GM23338 (cell line): ENCODE data around the gene WRAP53. TPM values are rescaled to one million over a fixed set of nuclear protein-coding genes. Genes with fewer than 3 reads are reported as not detected.

ENCODE experiments used
- ATAC-seq: fragments of 200-7000 bp; cut with Tn5 transposase; 3 replicates; pipeline ENCODE4 v1.9.1; 2020
- DNase-seq: peaks from one replicate; pipeline ENCODE4 v3.0.0-alpha.2; 2015; ENCODE audit warnings: low spot score
- H2AFZ ChIP-seq: fragments of 200-600 bp; sonication (generic); 2 replicates; pipeline ENCODE4 v1.8.0; 2016; ENCODE audit warnings: antibody characterized with exemption, mild to moderate bottlenecking, moderate library complexity
- H3F3A ChIP-seq: fragments of 200-600 bp; sonication (generic); replicated peaks from 2 replicates; pipeline ENCODE4 v1.8.0; 2017; ENCODE audit warnings: antibody characterized with exemption, mixed run types, low read depth
- H3K27ac ChIP-seq: fragments of 200-600 bp; sonication (generic); 2 replicates; pipeline ENCODE4 v1.6.1; 2016; ENCODE audit warnings: low read depth
- H3K27me3 ChIP-seq: fragments of 200-600 bp; sonication (generic); 2 replicates; pipeline ENCODE4 v1.8.0; 2016; ENCODE audit warnings: mild to moderate bottlenecking, mixed run types, moderate library complexity; ENCODE audit not compliant: insufficient read depth
- H3K36me3 ChIP-seq: fragments of 200-600 bp; sonication (generic); 2 replicates; pipeline ENCODE4 v1.8.0; 2016; ENCODE audit warnings: mild to moderate bottlenecking; ENCODE audit not compliant: insufficient read depth
- H3K4me1 ChIP-seq: fragments of 200-600 bp; sonication (generic); 2 replicates; pipeline ENCODE4 v1.8.0; 2016; ENCODE audit warnings: mild to moderate bottlenecking, moderate library complexity; ENCODE audit not compliant: insufficient read depth
- H3K4me2 ChIP-seq: fragments of 200-600 bp; sonication (generic); 2 replicates; pipeline ENCODE4 v1.7.1; 2017; ENCODE audit warnings: mixed run types
- H3K4me3 ChIP-seq: fragments of 200-600 bp; sonication (generic); 2 replicates; pipeline ENCODE4 v1.6.1; 2016; ENCODE audit warnings: mixed run types
- H3K79me2 ChIP-seq: fragments of 200-600 bp; sonication (generic); replicated peaks from 2 replicates; pipeline ENCODE4 v1.8.0; 2017; ENCODE audit warnings: mild to moderate bottlenecking; ENCODE audit not compliant: insufficient read depth
- H3K9me2 ChIP-seq: fragments of 200-600 bp; sonication (generic); 2 replicates; pipeline ENCODE4 v1.8.0; 2017; ENCODE audit not compliant: insufficient read depth
- H4K20me1 ChIP-seq: fragments of 200-600 bp; sonication (generic); replicated peaks from 2 replicates; pipeline ENCODE4 v1.8.0; 2017; ENCODE audit warnings: mild to moderate bottlenecking; ENCODE audit not compliant: insufficient read depth
- H3K27ac Mint-ChIP-seq: 2 replicates; pipeline ENCODE4 v1.8.0; 2020; ENCODE audit warnings: inconsistent platforms, mild to moderate bottlenecking, moderate library complexity, mixed read lengths
- H3K27me3 Mint-ChIP-seq: 3 replicates; pipeline ENCODE4 v1.8.0; 2022; ENCODE audit warnings: low read depth, mild to moderate bottlenecking, moderate library complexity, mixed read lengths, inconsistent platforms; ENCODE audit not compliant: insufficient read depth, poor library complexity
- H3K36me3 Mint-ChIP-seq: 3 replicates; pipeline ENCODE4 v1.8.0; 2021; ENCODE audit warnings: low read depth, mild to moderate bottlenecking, inconsistent platforms, moderate library complexity, mixed read lengths
- H3K4me1 Mint-ChIP-seq: 3 replicates; pipeline ENCODE4 v1.8.0; 2020; ENCODE audit warnings: mild to moderate bottlenecking, inconsistent platforms, mixed read lengths
- H3K4me3 Mint-ChIP-seq: 3 replicates; pipeline ENCODE4 v1.8.0; 2021; ENCODE audit warnings: moderate library complexity, mild to moderate bottlenecking, inconsistent platforms, mixed read lengths
- H3K9me3 Mint-ChIP-seq: 3 replicates; pipeline ENCODE4 v1.8.0; 2020; ENCODE audit warnings: moderate library complexity, mild to moderate bottlenecking, inconsistent platforms, mixed read lengths
- CREB1 ChIP-seq: fragments of 250-450 bp; sonication (Bioruptor Pico); IDR thresholded peaks from 2 replicates; pipeline ENCODE4 v1.5.0; 2020; ENCODE audit warnings: low read depth, mild to moderate bottlenecking, moderate library complexity
- CTCF ChIP-seq, 2 experiments: fragments of 200-600 bp in 1 of 2; sonication (generic) in 1 of 2; conservative IDR thresholded peaks; 2 replicates each; pipeline versions ENCODE4 v1.5.1 to v1.6.1; 2016 to 2017; ENCODE audit warnings: antibody characterized with exemption in 2 of 2, low read depth in 2 of 2, mild to moderate bottlenecking in 2 of 2, moderate library complexity in 1 of 2
- ETS1 ChIP-seq: IDR thresholded peaks from 2 replicates; pipeline ENCODE4 v1.6.1; 2016; ENCODE audit warnings: antibody characterized with exemption
- EZH2 ChIP-seq: fragments of 200-600 bp; sonication (generic); IDR thresholded peaks from one replicate; pipeline ENCODE4 v1.8.0; 2017; ENCODE audit warnings: antibody characterized with exemption, mild to moderate bottlenecking, low read depth; ENCODE audit not compliant: unreplicated experiment
- JUNB ChIP-seq: IDR thresholded peaks from one replicate; pipeline ENCODE4 v1.6.1; 2016; ENCODE audit warnings: antibody characterized with exemption; ENCODE audit not compliant: unreplicated experiment
- POLR2AphosphoS5 ChIP-seq: IDR thresholded peaks from 2 replicates; pipeline ENCODE4 v1.6.1; 2016; ENCODE audit warnings: antibody characterized with exemption, low read depth
- REST ChIP-seq: IDR thresholded peaks from one replicate; pipeline ENCODE4 v1.6.1; 2018; ENCODE audit warnings: antibody characterized with exemption; ENCODE audit not compliant: unreplicated experiment
- ZNF114 ChIP-seq: fragments of 250-450 bp; sonication (Bioruptor Pico); IDR thresholded peaks from 2 replicates; pipeline ENCODE4 v1.5.0; 2020; ENCODE audit warnings: mild to moderate bottlenecking, moderate library complexity
- ZNF331 ChIP-seq: fragments of 250-450 bp; sonication (Bioruptor Pico); IDR thresholded peaks from 2 replicates; pipeline ENCODE4 v1.5.0; 2020; ENCODE audit warnings: low read depth, mild to moderate bottlenecking, moderate library complexity
- ZNF462 ChIP-seq: fragments of 250-450 bp; sonication (Bioruptor Pico); IDR thresholded peaks from 2 replicates; pipeline ENCODE4 v1.5.0; 2020; ENCODE audit warnings: mild to moderate bottlenecking, moderate library complexity
- polyA plus RNA-seq: library from polyadenylated mRNA; unstranded; fragments of >200 nt; fragmentation: Nextera tagmentation; extraction: Ambion mirVana; gene quantifications from 2 replicates; pipeline ENCODE4 v1.2.1, GENCODE V29; 2016
- total RNA-seq: library from RNA; depleted of rRNA; stranded (reverse); fragments of >200 nt; shearing (Covaris generic); gene quantifications from 2 replicates; pipeline ENCODE4 v1.2.3, GENCODE V29; 2014

WRAP53 gene
- total and polyA plus RNA-seq, 2 experiments from 2014 or later: 28.1 to 33.3 TPM

GRCh38 chr17:7685533-7686221 lies 2.6 kb upstream of the WRAP53 start (continued):
- peak; percentile 31; the same call in 1 of the 2 replicates for TF ChIP-seq CREB1 (CRISPR knock-in tag)
- TF ChIP-seq CTCF (conservative IDR thresholded peaks at IDR 0.05; ENCODE audit: low read depth in 2 of 2): no peak
- no peak for TF ChIP-seq ZNF114 (CRISPR knock-in tag)
- no peak for TF ChIP-seq REST
- peak; percentile 63 for TF ChIP-seq POLR2AphosphoS5
- no peak for TF ChIP-seq ZNF331
- no peak for TF ChIP-seq EZH2

GRCh38 chr17:7686222-7687071 lies 1.8 kb upstream of the WRAP53 start:
- H3K4me3 ChIP-seq: peak overlapping the region; percentile 88
- H2AFZ ChIP-seq: no peak overlapping the region
- ATAC-seq (peak; percentile 35), DNase-seq (peak; percentile 89)
- peaks cover 25% of the 10 kb centered on the region for H4K20me1 ChIP-seq
- H3K36me3 ChIP-seq: no peaks in the 10 kb centered on the region
- H3K4me2 ChIP-seq: peak overlapping the region; percentile 83
- peaks cover 36% of the 10 kb centered on the region for H3K27me3 Mint-ChIP-seq
- peaks cover 51% of the 10 kb centered on the region for H3K36me3 Mint-ChIP-seq
- H3K79me2 ChIP-seq: peaks cover 69% of the 10 kb centered on the region
- H3K9me2 ChIP-seq: no peaks in the 10 kb centered on the region
- H3K9me3 Mint-ChIP-seq: no peaks in the 10 kb centered on the region; the same call in 2 of the 3 replicates
- peak overlapping the region; percentile 96 for H3K4me3 Mint-ChIP-seq
- peaks cover 20% of the 10 kb centered on the region for H3F3A ChIP-seq
- peaks cover 31% of the 10 kb centered on the region for H3K4me1 Mint-ChIP-seq
- H3K27ac ChIP-seq: peak overlapping the region; percentile 99
- H3K4me1 ChIP-seq: peaks cover 22% of the 10 kb centered on the region
- no peaks in the 10 kb centered on the region for H3K27me3 ChIP-seq
- peak overlapping the region; percentile 100 for H3K27ac Mint-ChIP-seq
- TF ChIP-seq CREB1 (CRISPR knock-in tag) (no peak), POLR2AphosphoS5 (peak; percentile 84), ETS1 (no peak), JUNB (no peak), ZNF462 (CRISPR knock-in tag) (no peak), EZH2 (no peak)
